Uterus (tissue), 4 donors: ENCODE data around the gene LCP2. TPM values are rescaled to one million over a fixed set of nuclear protein-coding genes. Genes with fewer than 3 reads are reported as not detected.

Source experiments
- DNase-seq, 2 donors: peaks; one replicate each; pipeline ENCODE4 v3.0.0-alpha.2; 2019 to 2020
- H3K27ac ChIP-seq, 2 donors: fragments of 200-600 bp; sonication (generic); 1 replicate in 1 of 2; 2 replicates in 1 of 2; pipeline ENCODE4 v1.5.1; 2016 to 2018
- H3K27me3 ChIP-seq, 2 donors: fragments of 200-600 bp; sonication (generic); one replicate each; pipeline ENCODE4 v1.5.1; 2018 to 2019; ENCODE audit warnings: control low read depth in 1 of 2
- H3K36me3 ChIP-seq, 2 donors: fragments of 200-600 bp; sonication (generic); one replicate each; pipeline ENCODE4 v1.5.1; 2019; ENCODE audit warnings: control low read depth in 1 of 2
- H3K4me1 ChIP-seq, 2 donors: fragments of 200-600 bp; sonication (generic); one replicate each; pipeline ENCODE4 v1.5.1; 2018 to 2019; ENCODE audit warnings: control low read depth in 1 of 2
- H3K4me3 ChIP-seq, 2 donors: fragments of 200-600 bp; sonication (generic); 1 replicate in 1 of 2; 2 replicates in 1 of 2; pipeline ENCODE4 v1.5.1; 2018 to 2019; ENCODE audit warnings: mild to moderate bottlenecking in 1 of 2
- H3K9me3 ChIP-seq, 2 donors: fragments of 200-600 bp; sonication (generic); one replicate each; pipeline ENCODE4 v1.5.1; 2019; ENCODE audit warnings: control low read depth in 1 of 2
- CTCF ChIP-seq, 4 experiments: fragments of 200-600 bp in 2 of 4; fragments of 450-650 bp in 2 of 4; sonication (generic) in 2 of 4; IDR thresholded peaks; one replicate each; pipeline ENCODE4 v1.5.1; 2016 to 2019; ENCODE audit warnings: antibody characterized with exemption in 4 of 4, mild to moderate bottlenecking in 2 of 4, moderate library complexity in 1 of 4
- POLR2A ChIP-seq, 2 donors: fragments of 450-650 bp; IDR thresholded peaks; one replicate each; pipeline ENCODE4 v1.6.1; 2016; ENCODE audit warnings: antibody characterized with exemption in 2 of 2, mild to moderate bottlenecking in 1 of 2, moderate library complexity in 1 of 2
- intact Hi-C: fragments of 100-400 bp; cut with DNase I; formaldehyde crosslinking; loops from one replicate; pipeline ENCODE4 v1.15.1; 2023; ENCODE audit warnings: low total_unique reads
- total RNA-seq, 4 donors: library from RNA; depleted of rRNA in 3 of 4; stranded (reverse); fragments of >200 nt in 3 of 4; gene quantifications; one replicate each; pipeline versions ENCODE4 v1.1.0 to v1.2.4, GENCODE V29; 2014 to 2023
- donor health status: DM: yes; HTN: yes; CAD: no.

The LCP2 gene
- total RNA-seq, 4 donors from 2014 or later = 1.3 to 19.1 (median 11.2) TPM

- TF ChIP-seq POLR2A (IDR thresholded peaks at IDR 0.05) (no peak), CTCF (IDR thresholded peaks at IDR 0.05) (no peak)
- no peak overlapping the region for H3K4me3 ChIP-seq
- H3K4me1 ChIP-seq = no peaks in the 10 kb centered on the region
- no peaks in the 10 kb centered on the region for H3K9me3 ChIP-seq
- no peak overlapping the region for H3K27ac ChIP-seq
- DNase-seq = no peak
- intact Hi-C loops = no loop called here
- H3K27me3 ChIP-seq = no peaks in the 10 kb centered on the region
- H3K36me3 ChIP-seq = no peaks in the 10 kb centered on the region
These were observed 95.5 kb downstream of the LCP2 start for GRCh38 chr5:170202117-170202516.

DNA sequence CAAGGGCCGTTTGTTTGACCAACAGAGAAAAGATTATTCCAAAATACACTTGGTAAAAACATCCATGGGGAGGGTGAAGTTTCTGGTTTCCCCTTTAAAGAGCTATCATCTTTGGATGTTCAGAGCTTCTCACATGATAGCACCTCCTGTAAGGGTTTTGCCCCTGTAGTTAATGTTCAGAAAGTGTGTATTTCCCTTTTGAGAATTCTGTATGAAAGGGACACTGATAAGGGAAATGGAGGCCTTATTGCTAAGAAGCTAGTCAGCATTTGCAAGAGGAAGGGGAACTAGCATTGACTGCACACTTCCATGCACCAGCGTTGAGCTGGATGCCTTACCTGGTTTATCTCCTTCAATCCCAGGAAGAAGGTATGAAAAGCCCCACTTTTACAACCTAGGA is 96.3 kb downstream of the LCP2 start:
- DNase-seq = no peak
- intact Hi-C loops = no loop called here
- H3K27me3 ChIP-seq = no peaks in the 10 kb centered on the region
- H3K9me3 ChIP-seq = no peaks in the 10 kb centered on the region
- no peak overlapping the region for H3K4me3 ChIP-seq
- H3K36me3 ChIP-seq = no peaks in the 10 kb centered on the region
- no peak overlapping the region for H3K27ac ChIP-seq
- no peaks in the 10 kb centered on the region for H3K4me1 ChIP-seq
- TF ChIP-seq POLR2A (IDR thresholded peaks at IDR 0.05) = no peak
- no peak for TF ChIP-seq CTCF (IDR thresholded peaks at IDR 0.05)

DNA sequence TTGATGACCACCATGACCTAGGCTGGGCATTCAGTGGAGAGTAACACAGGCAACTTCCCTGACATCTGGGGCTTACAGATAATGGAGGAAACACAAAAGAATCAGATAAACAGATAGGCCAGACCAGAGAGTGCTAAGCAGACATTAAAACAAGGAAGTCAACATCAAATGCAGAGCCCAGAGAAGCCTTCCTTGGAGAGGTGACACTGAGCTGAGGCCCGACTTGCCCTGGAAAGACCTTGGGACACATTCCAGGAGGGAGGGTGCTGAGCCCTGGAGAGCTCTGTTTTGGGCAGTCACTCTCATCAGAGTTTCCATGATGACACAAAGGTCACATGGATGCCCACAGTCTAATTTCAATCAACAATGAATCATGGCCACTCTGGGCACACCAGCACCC is 96.7 kb downstream of the LCP2 start:
- no peak for DNase-seq
- intact Hi-C loops = no loop called here
- no peaks in the 10 kb centered on the region for H3K27me3 ChIP-seq

More for the DNA sequence above, 96.7 kb downstream of the LCP2 start:
- TF ChIP-seq POLR2A (IDR thresholded peaks at IDR 0.05) (no peak), CTCF (IDR thresholded peaks at IDR 0.05) (no peak)
- Histone ChIP-seq H3K4me1 (no peaks in the 10 kb centered on the region), H3K27ac (no peak overlapping the region), H3K36me3 (no peaks in the 10 kb centered on the region), H3K9me3 (no peaks in the 10 kb centered on the region), H3K4me3 (no peak overlapping the region)

Other genes with a start within 250 kb of the LCP2 start
- gene FOXI1, start 191.9 kb downstream of the LCP2 start, total RNA-seq = not detected
- gene C5orf58, start 64.8 kb downstream of the LCP2 start, total RNA-seq = not detected
- 10 to 100 TPM in 1 of 4 donors, 1 to 10 TPM in 3; 5.7 to 42.6 (median 8.7) TPM for gene KCNMB1, start 91.6 kb upstream of the LCP2 start, total RNA-seq
- gene KCNIP1, start 206.2 kb upstream of the LCP2 start, total RNA-seq = 1 to 10 TPM; 1.3 to 7.0 (median 3.9) TPM